ENCODE results near the gene GOLGB1.

- TF ChIP-seq CTCF (IDR thresholded peaks at IDR 0.05; ENCODE audit: low read depth, low read length, poor library complexity, severe bottlenecking) (no peak), EZH2phosphoT487 (IDR thresholded peaks at IDR 0.05; ENCODE audit: borderline replicate concordance, low read length) (no peak)
These were observed 128.1 kb downstream of the GOLGB1 start for GRCh38 chr3:121621491-121621890.
